AG09319 (cell line): ENCODE results near the gene HIBADH.

Experiments
- DNase-seq: peaks from one replicate; pipeline ENCODE4 v3.0.0-alpha.2; 2010; ENCODE audit warnings: low read depth; ENCODE audit errors: extremely low read depth
- TF ChIP-seq, protein P1 (sequence below): IDR thresholded peaks from 2 replicates; pipeline ENCODE4 v1.5.1; 2011; ENCODE audit warnings: low read depth, mild to moderate bottlenecking, inconsistent platforms, low read length, moderate library complexity

Gene HIBADH

DNA sequence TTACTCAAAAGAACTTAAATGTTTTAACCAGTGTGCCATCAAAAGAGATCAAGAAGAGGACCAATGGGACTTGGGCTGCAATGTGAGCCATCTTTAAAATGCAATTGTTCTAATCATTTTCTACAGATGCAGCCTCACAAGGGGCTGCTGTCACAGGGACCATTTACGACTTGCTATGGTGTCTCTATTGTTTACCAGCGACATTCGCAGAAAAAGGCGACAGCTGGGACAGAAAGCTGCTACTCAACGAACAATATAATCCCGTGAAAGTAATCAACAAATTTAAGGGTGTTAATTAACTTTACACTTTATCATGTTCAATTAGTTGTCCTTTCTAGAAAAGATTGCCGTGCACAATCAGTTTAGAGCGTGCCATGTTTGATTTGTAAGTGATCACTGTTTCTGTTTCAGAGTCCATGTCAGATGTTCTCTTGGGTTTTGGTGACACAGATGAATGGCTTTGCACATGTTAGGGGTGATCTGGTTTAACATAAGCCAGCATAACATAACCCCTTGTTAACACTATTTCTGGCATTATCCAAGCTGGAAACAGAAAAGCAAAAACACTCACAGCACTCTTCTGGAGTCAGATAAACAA lies 110.8 kb downstream of the HIBADH start:
- DNase-seq: no peak

DNA sequence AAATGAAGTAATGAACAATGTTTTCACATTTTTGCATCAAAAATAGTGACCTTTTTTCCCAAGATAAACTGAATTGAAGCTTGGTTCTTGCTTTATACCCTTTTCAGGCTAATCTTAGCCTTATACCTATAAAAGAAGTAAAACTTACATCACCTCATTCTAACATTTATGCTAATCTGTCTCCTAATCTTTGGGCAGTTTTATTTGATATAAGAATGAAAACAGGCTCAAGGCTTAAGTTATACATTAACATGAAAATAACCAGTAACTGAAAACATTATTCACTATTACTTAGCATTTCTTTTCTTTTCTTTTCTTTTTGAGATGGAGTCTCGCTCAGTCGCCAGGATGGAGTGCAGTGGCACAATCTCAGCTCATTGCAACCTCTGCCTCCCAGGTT lies 113.1 kb downstream of the HIBADH start:
- TF ChIP-seq, protein P1, sequence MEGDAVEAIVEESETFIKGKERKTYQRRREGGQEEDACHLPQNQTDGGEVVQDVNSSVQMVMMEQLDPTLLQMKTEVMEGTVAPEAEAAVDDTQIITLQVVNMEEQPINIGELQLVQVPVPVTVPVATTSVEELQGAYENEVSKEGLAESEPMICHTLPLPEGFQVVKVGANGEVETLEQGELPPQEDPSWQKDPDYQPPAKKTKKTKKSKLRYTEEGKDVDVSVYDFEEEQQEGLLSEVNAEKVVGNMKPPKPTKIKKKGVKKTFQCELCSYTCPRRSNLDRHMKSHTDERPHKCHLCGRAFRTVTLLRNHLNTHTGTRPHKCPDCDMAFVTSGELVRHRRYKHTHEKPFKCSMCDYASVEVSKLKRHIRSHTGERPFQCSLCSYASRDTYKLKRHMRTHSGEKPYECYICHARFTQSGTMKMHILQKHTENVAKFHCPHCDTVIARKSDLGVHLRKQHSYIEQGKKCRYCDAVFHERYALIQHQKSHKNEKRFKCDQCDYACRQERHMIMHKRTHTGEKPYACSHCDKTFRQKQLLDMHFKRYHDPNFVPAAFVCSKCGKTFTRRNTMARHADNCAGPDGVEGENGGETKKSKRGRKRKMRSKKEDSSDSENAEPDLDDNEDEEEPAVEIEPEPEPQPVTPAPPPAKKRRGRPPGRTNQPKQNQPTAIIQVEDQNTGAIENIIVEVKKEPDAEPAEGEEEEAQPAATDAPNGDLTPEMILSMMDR: no peak
- DNase-seq: no peak

More for the DNA sequence above, 110.8 kb downstream of the HIBADH start:
- TF ChIP-seq, protein P1: no peak

DNA sequence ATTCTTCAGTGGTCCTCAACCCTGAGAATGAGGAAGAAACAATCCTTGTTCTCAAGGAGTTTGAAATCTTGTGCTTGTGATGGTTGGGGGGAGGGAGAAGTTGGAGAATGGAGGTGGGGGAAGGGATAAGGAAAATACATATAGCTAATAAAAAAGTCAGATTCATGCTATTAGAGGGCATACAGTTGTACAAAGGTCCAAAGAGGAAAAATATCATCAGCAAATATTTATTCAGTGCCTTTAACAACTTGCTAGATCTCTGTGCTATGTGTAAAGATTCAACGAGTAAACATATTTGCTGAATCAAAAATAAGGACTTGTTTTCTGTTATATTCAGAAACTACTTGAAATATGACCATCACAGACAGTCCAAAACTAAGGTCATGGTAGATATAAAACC lies 114.4 kb downstream of the HIBADH start:
- no peak for DNase-seq
- TF ChIP-seq, protein P1: no peak

DNA sequence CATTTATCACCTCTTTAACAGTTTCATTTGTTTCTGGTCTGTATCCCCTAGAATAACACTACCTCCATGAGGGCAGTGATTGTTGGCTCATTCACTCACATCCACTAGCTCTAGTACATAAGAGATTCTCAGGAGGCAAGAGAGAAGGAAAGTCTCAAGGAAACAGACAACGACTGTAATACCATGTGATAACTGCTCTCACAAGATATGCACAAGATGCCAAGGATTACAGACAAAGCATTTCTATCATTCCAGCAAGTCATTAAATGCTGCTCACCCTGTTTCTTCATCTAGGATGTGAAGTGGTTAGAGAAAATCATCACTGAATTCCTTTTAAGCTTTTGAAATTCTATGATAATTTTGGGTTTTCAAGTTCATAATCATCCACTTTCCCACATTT lies 115.3 kb downstream of the HIBADH start:
- DNase-seq: no peak
- TF ChIP-seq, protein P1: no peak

DNA sequence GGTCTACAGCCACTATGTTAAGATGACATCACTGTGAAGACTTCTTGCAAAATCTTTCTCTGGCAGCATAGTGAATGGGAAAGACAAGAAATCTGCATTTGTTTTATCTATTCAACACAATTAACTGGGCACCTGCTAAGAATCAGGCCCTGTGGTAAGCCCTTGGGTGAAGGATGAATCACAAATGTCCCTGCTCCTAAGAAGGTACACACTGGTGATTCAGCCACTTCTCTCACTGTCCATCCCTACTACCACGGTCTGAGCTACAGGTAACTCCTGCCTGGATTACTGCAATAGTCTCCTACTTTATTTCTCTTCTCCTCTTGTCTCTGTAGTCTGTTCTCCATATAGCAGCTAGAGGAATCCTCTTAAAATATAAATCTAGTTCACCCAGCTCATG lies 116.1 kb downstream of the HIBADH start:
- no peak for DNase-seq
- TF ChIP-seq, protein P1: no peak

DNA sequence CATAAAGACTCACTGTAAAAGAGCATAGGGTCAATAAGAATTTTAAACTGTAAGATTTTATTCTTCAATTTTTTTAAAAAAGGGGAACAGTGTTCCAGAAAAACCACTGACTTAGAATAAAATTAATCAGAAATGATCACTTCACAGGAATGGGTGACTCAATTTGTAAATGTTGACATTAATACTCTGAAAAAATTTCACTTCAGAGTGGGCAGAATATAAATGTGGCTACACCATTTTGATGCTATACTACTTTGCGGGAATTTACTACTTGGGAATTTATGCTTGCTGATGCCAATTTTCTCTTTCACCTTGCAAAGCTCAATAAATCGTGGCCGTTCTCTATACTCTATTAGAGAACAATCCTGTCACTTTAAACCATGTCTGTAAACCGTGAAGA lies 126.9 kb downstream of the HIBADH start:
- TF ChIP-seq, protein P1: no peak

DNA sequence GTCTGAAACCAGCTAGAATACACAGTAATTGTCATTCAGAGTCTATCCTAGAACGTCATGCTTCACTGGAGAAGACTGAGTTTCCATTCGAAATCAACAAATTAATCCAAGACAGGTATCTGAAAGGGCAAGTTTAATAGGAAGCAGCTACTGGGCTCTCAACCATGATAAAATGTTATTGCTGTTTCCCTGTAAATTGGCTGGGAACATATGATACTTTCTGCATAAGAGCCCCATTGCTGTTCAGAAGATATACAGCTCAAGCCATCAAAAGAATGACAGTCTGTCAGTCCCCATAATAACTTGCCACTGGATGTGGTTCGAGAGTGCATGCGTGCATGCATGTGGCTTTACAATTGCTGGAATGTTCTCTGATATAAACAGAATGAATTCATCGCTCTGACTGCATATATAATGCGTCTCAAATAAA lies 129.0 kb downstream of the HIBADH start:
- no peak for DNase-seq
- TF ChIP-seq, protein P1: no peak

More for the DNA sequence above, 126.9 kb downstream of the HIBADH start:
- no peak for DNase-seq
